ENCODE data around the gene CTBP2. TPM values are rescaled to one million over a fixed set of nuclear protein-coding genes. Genes with fewer than 3 reads are reported as not detected.

CTBP2 gene
- total and polyA plus RNA-seq, 10 of the 15 experiments (the other 5 are each of a cell fraction or from before 2014, with no cell fraction given) = 0.02 to 0.72 (median 0.06) TPM; not detected in 2

- Histone ChIP-seq H3K79me2 (ENCODE audit: control insufficient read depth, insufficient read depth, low read length) (no peaks in the 10 kb centered on the region), H3K36me3 (ENCODE audit: control insufficient read depth in 2 of 2, insufficient read depth in 2 of 2, low read length in 1 of 2) (no peaks in the 10 kb centered on the region), H2AFZ (ENCODE audit: control insufficient read depth, low read depth, low read length) (no peak overlapping the region), H4K20me1 (ENCODE audit: control insufficient read depth, insufficient read depth) (no peaks in the 10 kb centered on the region), H3K27me3 (replicated peaks in 1 of 2; ENCODE audit: control insufficient read depth in 2 of 2, insufficient read depth in 2 of 2, low read length in 1 of 2) (no peaks in the 10 kb centered on the region), H3K27ac (ENCODE audit: control insufficient read depth, insufficient read depth) (no peak overlapping the region), H3K9me3 (replicated peaks; ENCODE audit: control insufficient read depth, insufficient read depth, low read length) (no peaks in the 10 kb centered on the region; the same call in 1 of the 3 replicates), H3K4me1 (ENCODE audit: control insufficient read depth, insufficient read depth, low read length) (no peaks in the 10 kb centered on the region), H3K9ac (ENCODE audit: control insufficient read depth, insufficient read depth, low read length) (no peak overlapping the region), H3K4me2 (ENCODE audit: control insufficient read depth, insufficient read depth) (no peak overlapping the region), H3K4me3 (no peak overlapping the region)
- CTCF ChIA-PET = no interaction called here
- SMC1A ChIA-PET (ENCODE audit: uncharacterized antibody, unreplicated experiment) = no interaction called here
- intact Hi-C loops (cut with micrococcal nuclease; ENCODE audit: unreplicated experiment) = no loop called here
- 50% methylated on average over 23 of the region's 23 CpGs for WGBS (ENCODE audit: insufficient coverage, insufficient replicate concordance, low lambda C conversion rate, missing lambda C conversion rate)
- BruUV-seq (replicated peaks) = no TSS peak
- in situ Hi-C loops (cut with MboI) = no loop called here
- POLR2A ChIA-PET = no interaction called here
- FAIRE-seq (no peak), ATAC-seq (no peak), DNase-seq (ENCODE audit: low read depth, low spot score) (no peak)
- RAD21 ChIA-PET (ENCODE audit: unreplicated experiment) = no interaction called here
- TF ChIP-seq ZNF384 (IDR thresholded peaks at IDR 0.05; ENCODE audit: borderline replicate concordance, low read depth, low read length) (no peak), PAX8 (IDR thresholded peaks at IDR 0.05) (no peak), PKNOX1 (IDR thresholded peaks at IDR 0.05) (no peak), ATF7 (IDR thresholded peaks at IDR 0.05; ENCODE audit: low read depth) (no peak), ZNF24 (IDR thresholded peaks at IDR 0.05) (no peak), MTA2 (IDR thresholded peaks at IDR 0.05; ENCODE audit: low read depth) (no peak), IKZF2 (IDR thresholded peaks at IDR 0.05) (no peak), CBX5 (IDR thresholded peaks at IDR 0.05; ENCODE audit: low read depth) (no peak), FOS (IDR thresholded peaks at IDR 0.05; ENCODE audit: borderline replicate concordance, extremely low read depth, insufficient read length) (no peak), CREB1 (IDR thresholded peaks at IDR 0.05; ENCODE audit: low read depth) (no peak), IKZF1 (conservative IDR thresholded peaks at IDR 0.05) (no peak), SP1 (IDR thresholded peaks at IDR 0.05; ENCODE audit: low read depth, low read length) (no peak), SPI1 (IDR thresholded peaks at IDR 0.05; ENCODE audit: borderline replicate concordance, insufficient read depth, low read depth, low read length) (no peak), SKIL (IDR thresholded peaks at IDR 0.05; ENCODE audit: low read depth, poor library complexity, severe bottlenecking) (no peak), STAT1 (conservative IDR thresholded peaks at IDR 0.05) (no peak), RBBP5 (conservative IDR thresholded peaks at IDR 0.05) (no peak), WRNIP1 (IDR thresholded peaks at IDR 0.05; ENCODE audit: borderline replicate concordance, low read depth, low read length) (no peak), SMARCA5 (IDR thresholded peaks at IDR 0.05) (no peak), NBN (IDR thresholded peaks at IDR 0.05) (no peak)
These were observed 48.6 kb upstream of the CTBP2 start for GRCh38 chr10:125208854-125209565.

All from GM12878 (cell line).